ENCODE data around the gene PTGDS.

- TF ChIP-seq CTCF (IDR thresholded peaks at IDR 0.05; ENCODE audit: poor library complexity, severe bottlenecking), result no peak
- TF ChIP-seq POLR2AphosphoS5 (IDR thresholded peaks at IDR 0.05), result no peak
- TF ChIP-seq EZH2 (IDR thresholded peaks at IDR 0.05; ENCODE audit: borderline replicate concordance, insufficient read depth, low read length, poor library complexity, severe bottlenecking), result no peak
- no peak for TF ChIP-seq TAF1 (IDR thresholded peaks at IDR 0.05; ENCODE audit: low read depth)
- no peak for TF ChIP-seq REST (IDR thresholded peaks at IDR 0.05; ENCODE audit: borderline replicate concordance)
- TF ChIP-seq EP300 (conservative IDR thresholded peaks at IDR 0.05; ENCODE audit: poor library complexity, severe bottlenecking), result no peak
- no peak for TF ChIP-seq RAD21 (conservative IDR thresholded peaks at IDR 0.05)
- no peak for TF ChIP-seq SMC3 (conservative IDR thresholded peaks at IDR 0.05; ENCODE audit: poor library complexity)
Measured at GRCh38 chr9:136964833-136965422, 12.4 kb upstream of the PTGDS start.

Measured in neural cell (in vitro differentiated cells).